Naive thymus-derived CD4-positive, alpha-beta T cell (primary cell): Measurements from ENCODE around the gene RSAD2. TPM values are rescaled to one million over a fixed set of nuclear protein-coding genes. Genes with fewer than 3 reads are reported as not detected.

ENCODE experiments used
- ATAC-seq: fragments of 150-1000 bp; cut with Tn5 transposase; 2 replicates; pipeline ENCODE4 v1.10.0; 2021; ENCODE audit warnings: mild to moderate bottlenecking, moderate library complexity
- CTCF ChIA-PET: fragments of 350-600 bp; sonication (Branson Sonifier 250); formaldehyde crosslinking; loops from one replicate; lab custom pipeline; 2021; ENCODE audit warnings: antibody characterized with exemption; lab: Charles Lee
- POLR2A ChIA-PET: fragments of 350-600 bp; sonication (Branson Sonifier 250); formaldehyde crosslinking; loops from one replicate; lab custom pipeline; 2021; ENCODE audit warnings: antibody characterized with exemption, inconsistent platforms; lab: Charles Lee
- DNase-seq, 9 donors: peaks; one replicate each; pipeline versions ENCODE4 v3.0.0 to v3.0.0-alpha.2; 2020 to 2022; ENCODE audit warnings: mixed read lengths in 1 of 9
- H3K27ac ChIP-seq: one replicate; pipeline ENCODE4 v1.7.0; 2013; ENCODE audit warnings: mild to moderate bottlenecking, low read depth, low read length, moderate library complexity
- H3K27me3 ChIP-seq, 2 donors: one replicate each; pipeline ENCODE4 v1.7.0; 2013; ENCODE audit warnings: low read length in 2 of 2, mild to moderate bottlenecking in 2 of 2, moderate library complexity in 2 of 2; ENCODE audit not compliant: control insufficient read depth in 2 of 2, insufficient read depth in 2 of 2
- H3K36me3 ChIP-seq, 3 experiments: 1 replicate in 2 of 3; 2 replicates in 1 of 3; pipeline ENCODE4 v1.7.0; 2013; ENCODE audit warnings: low read length in 3 of 3, mild to moderate bottlenecking in 3 of 3, moderate library complexity in 1 of 3; ENCODE audit not compliant: insufficient read depth in 3 of 3, control insufficient read depth in 2 of 3
- H3K4me1 ChIP-seq, 2 donors: one replicate each; pipeline ENCODE4 v1.7.0; 2013; ENCODE audit warnings: low read length in 2 of 2, mild to moderate bottlenecking in 2 of 2, moderate library complexity in 1 of 2; ENCODE audit not compliant: control insufficient read depth in 2 of 2, insufficient read depth in 2 of 2
- H3K4me3 ChIP-seq: 2 replicates; pipeline ENCODE4 v1.7.0; 2013; ENCODE audit warnings: mild to moderate bottlenecking, low read length
- H3K9me3 ChIP-seq, 3 experiments: 1 replicate in 2 of 3; 2 replicates in 1 of 3; pipeline ENCODE4 v1.7.0; 2013; ENCODE audit warnings: low read length in 3 of 3; ENCODE audit not compliant: control insufficient read depth in 2 of 3
- H3K27ac Mint-ChIP-seq, 9 donors: one replicate each; pipeline ENCODE4 v1.8.0; 2020 to 2022; ENCODE audit warnings: mixed read lengths in 9 of 9, mild to moderate bottlenecking in 8 of 9, moderate library complexity in 5 of 9, inconsistent platforms in 2 of 9
- H3K27me3 Mint-ChIP-seq, 5 donors: one replicate each; pipeline ENCODE4 v1.8.0; 2021 to 2022; ENCODE audit warnings: mixed read lengths in 5 of 5, mild to moderate bottlenecking in 1 of 5
- H3K36me3 Mint-ChIP-seq, 5 donors: one replicate each; pipeline ENCODE4 v1.8.0; 2020 to 2022; ENCODE audit warnings: mixed read lengths in 5 of 5, mild to moderate bottlenecking in 3 of 5, inconsistent platforms in 1 of 5
- H3K4me1 Mint-ChIP-seq, 7 donors: one replicate each; pipeline ENCODE4 v1.8.0; 2020 to 2022; ENCODE audit warnings: mixed read lengths in 7 of 7, mild to moderate bottlenecking in 3 of 7, inconsistent platforms in 1 of 7
- H3K4me3 Mint-ChIP-seq, 10 donors: one replicate each; pipeline ENCODE4 v1.8.0; 2020 to 2022; ENCODE audit warnings: mild to moderate bottlenecking in 10 of 10, mixed read lengths in 10 of 10, moderate library complexity in 6 of 10, inconsistent platforms in 2 of 10
- H3K9me3 Mint-ChIP-seq, 11 donors: one replicate each; pipeline ENCODE4 v1.8.0; 2020 to 2022; ENCODE audit warnings: mixed read lengths in 11 of 11, mild to moderate bottlenecking in 4 of 11, inconsistent platforms in 1 of 11, moderate library complexity in 1 of 11
- intact Hi-C, 2 donors: fragments of 100-400 bp; cut with micrococcal nuclease; formaldehyde crosslinking; loops; one replicate each; pipeline ENCODE4 v1.15.1; 2023
- polyA plus RNA-seq, 2 donors: library from polyadenylated mRNA; unstranded; fragments of 300-500 nt; fragmentation: Illumina TruSeq; gene quantifications; one replicate each; pipeline ENCODE4 v1.2.3, GENCODE V29; 2021
- total RNA-seq, 6 experiments: library from RNA in 5 of 6; stranded (reverse) in 5 of 6; gene quantifications; 1 replicate in 5 of 6; 2 replicates in 1 of 6; pipeline ENCODE4 v1.2.3 and lab custom pipeline; 2021 to 2026

RSAD2 gene
- total and polyA plus RNA-seq, 7 experiments from 2014 or later, result 5.0 to 72.6 (median 6.6) TPM

GRCh38 chr2:6866275-6866671, 11.3 kb upstream of the RSAD2 start:
- peak overlapping the region; percentile 69 for H3K4me3 ChIP-seq
- POLR2A ChIA-PET, result interaction anchor here (0.8 to 6.2 kb wide), 8 partner anchors 12 to 54 kb away, joined by 3 to 94 read pairs (median 5); partner anchors contain the start of genes RNF144A and RSAD2
- H3K36me3 ChIP-seq, result peaks cover 0 to 5% (median 0%) of the 10 kb centered on the region in 3 experiments
- ATAC-seq (peak; percentile 64), DNase-seq (peak in 8 of 9 donors; percentile 12 to 55 (median 40))
- intact Hi-C loops, result loop anchor here (1.0 to 10.0 kb wide), 5 partner anchors 11 to 1816 kb away; partner anchors contain the start of genes RSAD2 (in 2 of the 2) and ID2 (in 1 of the 2)
- peaks cover 0 to 2% (median 0%) of the 10 kb centered on the region in 5 donors for H3K27me3 Mint-ChIP-seq
- H3K4me1 Mint-ChIP-seq, result peaks cover 18 to 61% (median 29%) of the 10 kb centered on the region in 7 donors
- H3K27ac ChIP-seq, result peak overlapping the region; percentile 68
- peaks cover 0 to 9% (median 4%) of the 10 kb centered on the region in 11 donors for H3K9me3 Mint-ChIP-seq
- peak overlapping the region; percentile 93 to 100 (median 96) for H3K4me3 Mint-ChIP-seq
- no peaks in the 10 kb centered on the region for H3K27me3 ChIP-seq
- H3K36me3 Mint-ChIP-seq, result peaks cover 15 to 47% (median 20%) of the 10 kb centered on the region in 5 donors
- H3K9me3 ChIP-seq, result no peaks in the 10 kb centered on the region
- H3K27ac Mint-ChIP-seq, result peak overlapping the region; percentile 85 to 100 (median 91)
- CTCF ChIA-PET, result interaction anchor here (0.6 to 3.2 kb wide), 15 partner anchors 12 to 177 kb away, joined by 3 to 38 read pairs (median 3); partner anchors contain the start of gene RSAD2
- peaks cover 6% of the 10 kb centered on the region in 2 donors for H3K4me1 ChIP-seq

DNA sequence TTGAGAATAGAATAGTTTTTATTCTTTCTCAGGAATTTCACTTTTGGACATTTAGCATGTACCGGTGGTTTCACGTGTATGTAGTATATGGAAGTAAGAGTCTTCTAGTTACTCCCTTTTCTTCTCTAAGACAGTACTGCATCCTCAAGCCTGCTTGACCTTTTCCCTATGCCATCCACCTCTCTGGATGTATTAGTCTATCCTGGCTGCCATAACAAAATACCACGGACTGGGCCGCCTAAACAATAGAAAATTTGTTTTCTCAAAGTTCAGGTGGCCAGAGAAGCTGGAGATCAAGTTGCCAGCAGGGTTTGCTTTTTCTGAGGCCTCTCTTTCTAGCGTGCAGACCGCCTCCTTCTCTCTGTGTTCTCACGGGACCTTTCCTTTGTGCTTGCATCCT, 10.6 kb upstream of the RSAD2 start:
- H3K4me1 ChIP-seq, result peaks cover 6 to 10% of the 10 kb centered on the region in 2 donors
- Mint-ChIP-seq H3K9me3 (peaks cover 0 to 2% (median 0%) of the 10 kb centered on the region in 11 donors), H3K4me3 (peak overlapping the region; percentile 29 to 100 (median 93)), H3K27me3 (peaks cover 0 to 2% (median 0%) of the 10 kb centered on the region in 5 donors), H3K27ac (peak overlapping the region in 8 of 9 donors; percentile 6 to 100 (median 66)), H3K4me1 (peaks cover 15 to 57% (median 29%) of the 10 kb centered on the region in 7 donors), H3K36me3 (peaks cover 7 to 42% (median 13%) of the 10 kb centered on the region in 5 donors)
- POLR2A ChIA-PET, result interaction anchor here (0.8 to 6.2 kb wide), 5 partner anchors 11 to 50 kb away, joined by 4 to 94 read pairs (median 8); partner anchors contain the start of genes RNF144A and RSAD2
- no peak overlapping the region for H3K27ac ChIP-seq
- intact Hi-C loops, result loop anchor here (1.0 to 10.0 kb wide), 5 partner anchors 10 to 1815 kb away; partner anchors contain the start of genes RSAD2 (in 2 of the 2) and ID2 (in 1 of the 2)
- DNase-seq (no peak), ATAC-seq (no peak)
- CTCF ChIA-PET, result interaction anchor here (0.7 to 3.2 kb wide), 7 partner anchors 11 to 147 kb away, joined by 3 to 38 read pairs (median 4); partner anchors contain the start of gene RSAD2
- no peaks in the 10 kb centered on the region for H3K27me3 ChIP-seq
- H3K4me3 ChIP-seq, result no peak overlapping the region
- peaks cover 0 to 4% (median 0%) of the 10 kb centered on the region in 3 experiments for H3K36me3 ChIP-seq
- H3K9me3 ChIP-seq, result no peaks in the 10 kb centered on the region

DNA sequence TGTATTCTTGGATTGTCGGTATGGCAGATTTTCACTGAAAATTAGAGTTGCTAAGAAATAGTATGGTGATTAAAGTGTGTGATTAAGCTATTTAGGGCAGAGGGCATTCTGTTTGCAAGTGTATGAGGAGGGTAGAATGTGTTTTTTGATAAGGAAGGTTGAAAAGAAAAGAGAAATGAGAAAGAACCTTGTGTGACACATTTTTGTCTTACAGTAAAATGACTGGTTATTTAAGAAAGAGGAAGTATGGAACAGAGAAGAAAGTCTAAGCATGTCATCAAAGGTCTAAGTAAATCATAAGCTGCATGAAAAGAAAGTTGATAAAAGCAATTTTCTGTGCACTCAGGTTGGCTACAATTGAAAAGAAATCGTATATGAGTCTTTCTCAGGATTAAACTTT, 5.2 kb upstream of the RSAD2 start:
- DNase-seq (no peak), ATAC-seq (no peak)
- intact Hi-C loops, result no loop called here
- no peaks in the 10 kb centered on the region for H3K36me3 ChIP-seq
- Mint-ChIP-seq H3K9me3 (peaks cover 0 to 5% (median 4%) of the 10 kb centered on the region in 11 donors), H3K4me3 (peak overlapping the region in 9 of 10 donors; percentile 0 to 77 (median 39)), H3K36me3 (peaks cover 0 to 31% (median 0%) of the 10 kb centered on the region in 5 donors), H3K27ac (peak overlapping the region; percentile 1 to 90 (median 50)), H3K4me1 (peaks cover 16 to 63% (median 55%) of the 10 kb centered on the region in 7 donors), H3K27me3 (no peaks in the 10 kb centered on the region)
- H3K4me1 ChIP-seq, result peaks cover 0 to 19% of the 10 kb centered on the region in 2 donors
- no peak overlapping the region for H3K27ac ChIP-seq
- no peaks in the 10 kb centered on the region for H3K9me3 ChIP-seq
- H3K4me3 ChIP-seq, result no peak overlapping the region
- no peaks in the 10 kb centered on the region for H3K27me3 ChIP-seq
- POLR2A ChIA-PET, result interaction anchor here (0.6 to 1.0 kb wide), 4 partner anchors 37 to 180 kb away, joined by 3 read pairs; no protein-coding TSS in a partner anchor
- CTCF ChIA-PET, result interaction anchor here (0.7 to 1.3 kb wide), 6 partner anchors 11 to 142 kb away, joined by 3 to 5 read pairs (median 4); no protein-coding TSS in a partner anchor

DNA sequence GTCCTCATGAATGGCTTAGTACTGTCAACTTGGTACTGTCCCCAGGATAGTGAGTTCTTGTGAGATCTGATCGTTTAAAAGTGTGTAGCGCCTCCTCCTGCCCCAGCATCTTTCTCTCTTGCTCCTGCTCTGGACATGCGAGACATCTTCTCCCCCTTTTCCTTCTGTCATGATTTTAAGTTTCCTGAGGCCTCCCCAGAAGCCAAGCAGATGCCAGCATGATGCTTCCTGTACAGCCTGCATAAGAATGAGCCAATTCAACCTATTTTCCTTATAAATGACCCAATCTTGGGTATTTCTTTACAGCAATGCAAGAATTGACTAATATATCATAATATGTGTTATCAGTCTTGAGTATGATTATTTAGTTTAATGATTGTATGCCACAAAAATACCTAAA, 3.5 kb upstream of the RSAD2 start:
- no peak overlapping the region for H3K27ac ChIP-seq
- peaks cover 0 to 5% (median 4%) of the 10 kb centered on the region in 11 donors for H3K9me3 Mint-ChIP-seq
- no peaks in the 10 kb centered on the region for H3K36me3 ChIP-seq
- H3K27me3 Mint-ChIP-seq, result no peaks in the 10 kb centered on the region
- DNase-seq (no peak), ATAC-seq (no peak)
- ChIA-PET CTCF (interaction anchor here (0.6 kb wide), 1 partner anchor 59 kb away, joined by 3 read pairs; no protein-coding TSS in a partner anchor), POLR2A (interaction anchor here (0.6 to 7.6 kb wide), 2 partner anchors 7 to 16 kb away, joined by 3 to 94 read pairs; partner anchors contain the start of gene CMPK2)
- H3K36me3 Mint-ChIP-seq, result peaks cover 0 to 35% (median 0%) of the 10 kb centered on the region in 5 donors
- peaks cover 24 to 72% (median 58%) of the 10 kb centered on the region in 7 donors for H3K4me1 Mint-ChIP-seq
- no peak overlapping the region for H3K4me3 ChIP-seq
- no peaks in the 10 kb centered on the region for H3K27me3 ChIP-seq
- H3K4me3 Mint-ChIP-seq, result peak overlapping the region in 1 of 10 donors; percentile 16
- H3K9me3 ChIP-seq, result no peaks in the 10 kb centered on the region
- intact Hi-C loops, result no loop called here
- H3K4me1 ChIP-seq, result peaks cover 12 to 33% of the 10 kb centered on the region in 2 donors
- peak overlapping the region in 5 of 9 donors; percentile 13 to 90 (median 46) for H3K27ac Mint-ChIP-seq

- H3K27ac ChIP-seq, result no peak overlapping the region
- H3K36me3 ChIP-seq, result no peaks in the 10 kb centered on the region
- Mint-ChIP-seq H3K4me3 (peak overlapping the region in 5 of 10 donors; percentile 69 to 93 (median 88)), H3K27me3 (no peaks in the 10 kb centered on the region), H3K27ac (peak overlapping the region in 4 of 9 donors; percentile 40 to 98 (median 66)), H3K36me3 (peaks cover 0 to 41% (median 0%) of the 10 kb centered on the region in 5 donors), H3K4me1 (peaks cover 38 to 92% (median 71%) of the 10 kb centered on the region in 7 donors), H3K9me3 (peaks cover 0 to 5% (median 4%) of the 10 kb centered on the region in 11 donors)
- no peaks in the 10 kb centered on the region for H3K27me3 ChIP-seq
- no peak for ATAC-seq
- ChIA-PET POLR2A (interaction anchor here (2.2 to 7.6 kb wide), 3 partner anchors 9 to 38 kb away, joined by 5 to 94 read pairs (median 70); partner anchors contain the start of genes CMPK2 and RNF144A), CTCF (interaction anchor here (0.6 to 3.9 kb wide), 4 partner anchors 8 to 18 kb away, joined by 4 to 38 read pairs (median 5); partner anchors contain the start of gene CMPK2)
- no peak for DNase-seq
- H3K4me3 ChIP-seq, result no peak overlapping the region
- H3K4me1 ChIP-seq, result peaks cover 20 to 50% of the 10 kb centered on the region in 2 donors
- intact Hi-C loops, result no loop called here
- no peaks in the 10 kb centered on the region for H3K9me3 ChIP-seq
Observed at GRCh38 chr2:6876309-6876708, 1.3 kb upstream of the RSAD2 start.

GRCh38 chr2:6878549-6878948, 972 bp downstream of the RSAD2 start:
- ATAC-seq (no peak), DNase-seq (no peak)
- intact Hi-C loops, result no loop called here
- CTCF ChIA-PET, result interaction anchor here (0.6 to 3.9 kb wide), 6 partner anchors 13 to 51 kb away, joined by 3 to 38 read pairs (median 8); partner anchors contain the start of gene CMPK2
- peaks cover 0 to 47% (median 10%) of the 10 kb centered on the region in 5 donors for H3K36me3 Mint-ChIP-seq
- H3K27me3 ChIP-seq, result no peaks in the 10 kb centered on the region
- peaks cover 0 to 5% (median 3%) of the 10 kb centered on the region in 11 donors for H3K9me3 Mint-ChIP-seq
- peak overlapping the region; percentile 58 for H3K4me3 ChIP-seq
- no peaks in the 10 kb centered on the region for H3K36me3 ChIP-seq
- no peaks in the 10 kb centered on the region for H3K27me3 Mint-ChIP-seq
- H3K4me3 Mint-ChIP-seq, result peak overlapping the region; percentile 80 to 97 (median 90)
- no peaks in the 10 kb centered on the region for H3K9me3 ChIP-seq
- H3K4me1 Mint-ChIP-seq, result peaks cover 32 to 88% (median 72%) of the 10 kb centered on the region in 7 donors
- H3K27ac Mint-ChIP-seq, result peak overlapping the region; percentile 80 to 98 (median 91)
- H3K27ac ChIP-seq, result peak overlapping the region; percentile 59
- peaks cover 20 to 43% of the 10 kb centered on the region in 2 donors for H3K4me1 ChIP-seq
- POLR2A ChIA-PET, result interaction anchor here (1.1 to 7.6 kb wide), 6 partner anchors 11 to 1803 kb away, joined by 3 to 94 read pairs (median 8); partner anchors contain the start of genes CMPK2, ID2 and RNF144A
